ENCODE measurements around the gene UVSSA. TPM values are rescaled to one million over a fixed set of nuclear protein-coding genes. Genes with fewer than 3 reads are reported as not detected.

Gene UVSSA
- total RNA-seq, 2 donors from 2014 or later = 50.4 to 61.6 TPM

DNA sequence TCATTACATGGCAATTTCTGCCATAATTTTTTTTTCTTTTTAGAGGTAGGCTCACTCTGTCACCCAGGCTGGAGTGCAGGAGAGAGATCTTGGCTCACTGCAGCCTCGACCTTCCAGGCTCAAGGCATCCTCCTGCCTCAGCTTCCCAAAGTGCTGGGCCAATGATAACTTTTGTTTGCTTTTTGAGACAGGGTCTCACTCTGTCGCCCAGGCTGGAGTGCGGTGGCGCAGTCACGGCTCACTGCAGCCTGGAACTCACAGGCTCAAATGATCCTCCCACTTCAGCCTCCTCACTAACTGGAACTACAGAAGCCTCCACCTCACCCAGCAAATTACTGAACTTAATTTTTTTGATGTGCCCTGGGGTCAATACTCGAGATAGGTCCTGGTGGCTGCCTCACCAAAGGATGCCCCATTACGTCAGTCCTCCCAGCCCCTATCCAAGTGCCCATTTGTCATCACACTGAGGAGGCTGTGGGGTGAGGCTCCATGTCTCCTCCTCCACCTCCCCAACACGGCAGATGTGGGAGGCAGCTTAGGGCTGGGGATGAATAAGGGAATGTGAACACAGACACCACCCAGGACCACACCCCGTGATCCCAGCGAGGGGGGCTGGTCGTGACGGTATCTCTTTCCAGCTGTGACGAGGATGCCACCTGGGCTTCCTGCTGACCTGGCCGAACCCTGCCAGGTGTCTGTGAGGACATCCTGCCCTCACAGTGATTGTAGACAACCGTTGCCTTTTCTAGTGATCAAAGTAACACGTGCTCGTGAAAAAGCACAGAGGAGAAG lies 71.7 kb downstream of the UVSSA start:
- Histone ChIP-seq H3K9ac (ENCODE audit: extremely low read depth, low read length, poor library complexity, severe bottlenecking) (no peak overlapping the region), H3K27me3 (ENCODE audit: control insufficient read depth, insufficient read depth, low read length, poor library complexity, severe bottlenecking) (peaks cover 16% of the 10 kb centered on the region), H3K9me3 (ENCODE audit: control insufficient read depth, low read length) (no peaks in the 10 kb centered on the region), H3K27ac (ENCODE audit: low read depth, low read length) (no peak overlapping the region), H3K4me1 (ENCODE audit: control insufficient read depth, insufficient read depth, low read length) (no peaks in the 10 kb centered on the region), H3K4me3 (ENCODE audit: low read length) (no peak overlapping the region), H3K36me3 (ENCODE audit: control insufficient read depth, insufficient read depth, low read length) (no peaks in the 10 kb centered on the region)
- Mint-ChIP-seq H3K36me3 (ENCODE audit: low read depth) (no peaks in the 10 kb centered on the region), H3K27me3 (ENCODE audit: insufficient read depth) (peaks cover 21% of the 10 kb centered on the region), H3K9me3 (no peaks in the 10 kb centered on the region), H3K4me3 (no peak overlapping the region), H3K4me1 (peaks cover 10% of the 10 kb centered on the region), H3K27ac (no peak overlapping the region)
- TF ChIP-seq, protein P1, sequence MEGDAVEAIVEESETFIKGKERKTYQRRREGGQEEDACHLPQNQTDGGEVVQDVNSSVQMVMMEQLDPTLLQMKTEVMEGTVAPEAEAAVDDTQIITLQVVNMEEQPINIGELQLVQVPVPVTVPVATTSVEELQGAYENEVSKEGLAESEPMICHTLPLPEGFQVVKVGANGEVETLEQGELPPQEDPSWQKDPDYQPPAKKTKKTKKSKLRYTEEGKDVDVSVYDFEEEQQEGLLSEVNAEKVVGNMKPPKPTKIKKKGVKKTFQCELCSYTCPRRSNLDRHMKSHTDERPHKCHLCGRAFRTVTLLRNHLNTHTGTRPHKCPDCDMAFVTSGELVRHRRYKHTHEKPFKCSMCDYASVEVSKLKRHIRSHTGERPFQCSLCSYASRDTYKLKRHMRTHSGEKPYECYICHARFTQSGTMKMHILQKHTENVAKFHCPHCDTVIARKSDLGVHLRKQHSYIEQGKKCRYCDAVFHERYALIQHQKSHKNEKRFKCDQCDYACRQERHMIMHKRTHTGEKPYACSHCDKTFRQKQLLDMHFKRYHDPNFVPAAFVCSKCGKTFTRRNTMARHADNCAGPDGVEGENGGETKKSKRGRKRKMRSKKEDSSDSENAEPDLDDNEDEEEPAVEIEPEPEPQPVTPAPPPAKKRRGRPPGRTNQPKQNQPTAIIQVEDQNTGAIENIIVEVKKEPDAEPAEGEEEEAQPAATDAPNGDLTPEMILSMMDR (conservative IDR thresholded peaks at IDR 0.05) = no peak
- DNase-seq = no peak
- WGBS, 2 experiments (ENCODE audit: insufficient coverage in 1 of 2, insufficient read length in 1 of 2) = 73 to 80% methylated on average over 12 to 17 of the region's 17 CpGs

DNA sequence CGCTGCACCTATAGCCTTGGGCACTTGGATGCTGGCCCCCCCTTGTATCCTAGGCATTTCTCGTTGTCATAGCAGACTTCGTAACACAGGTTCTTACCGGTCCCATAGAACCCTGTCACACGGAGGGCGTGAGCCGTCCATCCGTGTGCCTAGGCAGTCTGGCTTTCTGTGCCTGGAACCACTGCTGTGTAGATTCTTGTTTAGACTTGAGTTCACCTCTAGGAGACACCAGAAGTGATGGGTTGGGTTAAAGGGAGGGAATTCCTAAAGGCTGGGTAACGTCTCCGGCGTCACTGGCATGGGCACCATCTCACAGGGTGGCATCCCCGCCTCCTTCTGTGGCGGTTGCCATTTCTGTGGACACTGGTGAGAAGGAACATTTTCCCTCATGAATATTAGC lies 72.7 kb downstream of the UVSSA start:
- H3K4me1 ChIP-seq (ENCODE audit: control insufficient read depth, insufficient read depth, low read length) = no peaks in the 10 kb centered on the region
- peaks cover 20% of the 10 kb centered on the region for H3K27me3 Mint-ChIP-seq (ENCODE audit: insufficient read depth)
- no peaks in the 10 kb centered on the region for H3K9me3 Mint-ChIP-seq
- H3K27me3 ChIP-seq (ENCODE audit: control insufficient read depth, insufficient read depth, low read length, poor library complexity, severe bottlenecking) = peaks cover 13% of the 10 kb centered on the region
- H3K36me3 Mint-ChIP-seq (ENCODE audit: low read depth) = no peaks in the 10 kb centered on the region
- no peak overlapping the region for H3K27ac Mint-ChIP-seq
- peaks cover 10% of the 10 kb centered on the region for H3K4me1 Mint-ChIP-seq
- no peaks in the 10 kb centered on the region for H3K36me3 ChIP-seq (ENCODE audit: control insufficient read depth, insufficient read depth, low read length)
- H3K4me3 ChIP-seq (ENCODE audit: low read length) = no peak overlapping the region
- no peak overlapping the region for H3K4me3 Mint-ChIP-seq
- DNase-seq = no peak
- no peaks in the 10 kb centered on the region for H3K9me3 ChIP-seq (ENCODE audit: control insufficient read depth, low read length)
- no peak overlapping the region for H3K9ac ChIP-seq (ENCODE audit: extremely low read depth, low read length, poor library complexity, severe bottlenecking)
- WGBS, 2 experiments (ENCODE audit: insufficient coverage in 1 of 2, insufficient read length in 1 of 2) = 82 to 88% methylated on average over 9 to 13 of the region's 13 CpGs
- TF ChIP-seq, protein P1 (conservative IDR thresholded peaks at IDR 0.05) = no peak
- no peak overlapping the region for H3K27ac ChIP-seq (ENCODE audit: low read depth, low read length)

DNA sequence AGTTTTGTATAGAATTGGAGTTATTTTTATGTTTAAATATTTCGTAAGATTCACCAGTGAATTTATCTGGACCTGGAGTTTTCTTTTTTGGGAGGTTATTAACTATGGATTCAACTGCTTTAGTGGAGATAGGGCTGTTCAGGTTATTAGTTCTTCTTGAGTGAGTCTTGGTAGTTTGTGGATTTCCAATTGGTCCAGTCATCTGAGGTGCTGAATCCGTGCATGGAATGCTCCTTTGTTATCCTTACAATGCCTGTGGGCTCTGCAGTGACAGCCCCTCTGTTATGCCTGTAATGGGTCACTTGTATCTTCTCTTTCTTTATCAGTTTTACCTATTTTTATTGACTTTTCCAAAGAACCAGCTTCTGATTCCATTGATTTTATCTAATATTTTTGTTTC lies 74.6 kb downstream of the UVSSA start:
- TF ChIP-seq, protein P1 (conservative IDR thresholded peaks at IDR 0.05) = no peak
- H3K27me3 ChIP-seq (ENCODE audit: control insufficient read depth, insufficient read depth, low read length, poor library complexity, severe bottlenecking) = peaks cover 8% of the 10 kb centered on the region
- DNase-seq = no peak
- no peaks in the 10 kb centered on the region for H3K4me1 ChIP-seq (ENCODE audit: control insufficient read depth, insufficient read depth, low read length)
- Mint-ChIP-seq H3K27me3 (ENCODE audit: insufficient read depth) (peaks cover 12% of the 10 kb centered on the region), H3K9me3 (no peaks in the 10 kb centered on the region), H3K36me3 (ENCODE audit: low read depth) (no peaks in the 10 kb centered on the region), H3K4me3 (no peak overlapping the region), H3K4me1 (peaks cover 10% of the 10 kb centered on the region), H3K27ac (no peak overlapping the region)
- 40 to 48% methylated on average over 2 of the region's 2 CpGs for WGBS, 2 experiments (ENCODE audit: insufficient coverage in 1 of 2, insufficient read length in 1 of 2)
- no peak overlapping the region for H3K27ac ChIP-seq (ENCODE audit: low read depth, low read length)
- H3K4me3 ChIP-seq (ENCODE audit: low read length) = no peak overlapping the region
- H3K9me3 ChIP-seq (ENCODE audit: control insufficient read depth, low read length) = no peaks in the 10 kb centered on the region
- no peaks in the 10 kb centered on the region for H3K36me3 ChIP-seq (ENCODE audit: control insufficient read depth, insufficient read depth, low read length)
- H3K9ac ChIP-seq (ENCODE audit: extremely low read depth, low read length, poor library complexity, severe bottlenecking) = no peak overlapping the region
